Neural cell (in vitro differentiated cells): ENCODE data around the gene POLR1B. TPM values are rescaled to one million over a fixed set of nuclear protein-coding genes. Genes with fewer than 3 reads are reported as not detected.

Experiments used
- H2AFZ ChIP-seq: fragments of 200-600, 300-800 bp; sonication (generic), shearing (Covaris generic); 2 replicates; pipeline ENCODE4 v1.6.0; 2014; ENCODE audit warnings: low read depth, mild to moderate bottlenecking, antibody characterized with exemption, low read length, moderate library complexity
- H3F3A ChIP-seq: fragments of 200-600 bp; shearing (Covaris generic); 2 replicates; pipeline ENCODE4 v1.6.1; 2016; ENCODE audit warnings: mild to moderate bottlenecking, moderate library complexity, mixed read lengths, antibody characterized with exemption, low read length; ENCODE audit not compliant: insufficient read depth, poor library complexity, severe bottlenecking
- H3K27ac ChIP-seq: fragments of 200-600, 300-800 bp; sonication (generic), shearing (Covaris generic); 2 replicates; pipeline ENCODE4 v1.5.1; 2014; ENCODE audit warnings: mild to moderate bottlenecking, low read length, moderate library complexity
- H3K27me3 ChIP-seq: fragments of 300-800, 200-600 bp; sonication (generic), shearing (Covaris generic); 2 replicates; pipeline ENCODE4 v1.6.0; 2014; ENCODE audit warnings: mild to moderate bottlenecking, low read depth, low read length, moderate library complexity; ENCODE audit not compliant: insufficient read depth
- H3K36me3 ChIP-seq: fragments of 300-800, 200-600 bp; sonication (generic), shearing (Covaris generic); 2 replicates; pipeline ENCODE4 v1.5.1; 2014; ENCODE audit warnings: mild to moderate bottlenecking, antibody characterized with exemption, low read length, moderate library complexity; ENCODE audit not compliant: insufficient read depth
- H3K4me2 ChIP-seq: fragments of 300-800, 200-600 bp; sonication (generic), shearing (Covaris generic); 2 replicates; pipeline ENCODE4 v1.6.0; 2014; ENCODE audit warnings: mild to moderate bottlenecking, low read length
- H3K4me3 ChIP-seq: fragments of 300-800, 200-600 bp; sonication (generic), shearing (Covaris generic); 2 replicates; pipeline ENCODE4 v1.5.1; 2014; ENCODE audit warnings: mild to moderate bottlenecking, low read length, moderate library complexity
- H3K79me2 ChIP-seq: fragments of 200-600 bp; shearing (Covaris generic); replicated peaks from 2 replicates; pipeline ENCODE4 v1.6.0; 2014; ENCODE audit warnings: mild to moderate bottlenecking, low read length, moderate library complexity; ENCODE audit not compliant: insufficient read depth
- H3K9ac ChIP-seq: fragments of 300-800, 200-600 bp; sonication (generic), shearing (Covaris generic); 2 replicates; pipeline ENCODE4 v1.6.1; 2016; ENCODE audit warnings: mild to moderate bottlenecking, low read length, mixed read lengths
- H3K9me2 ChIP-seq: fragments of 200-600 bp; shearing (Covaris generic); 2 replicates; pipeline ENCODE4 v1.6.1; 2016; ENCODE audit warnings: mild to moderate bottlenecking, low read length, mixed read lengths; ENCODE audit not compliant: insufficient read depth
- H3K9me3 ChIP-seq: fragments of 200-600, 300-800 bp; sonication (generic), shearing (Covaris generic); 2 replicates; pipeline ENCODE4 v1.6.1; 2016; ENCODE audit warnings: mild to moderate bottlenecking, mixed run types, low read length, moderate library complexity, mixed read lengths
- H4K20me1 ChIP-seq: fragments of 200-600 bp; shearing (Covaris generic); 2 replicates; pipeline ENCODE4 v1.6.1; 2016; ENCODE audit warnings: mild to moderate bottlenecking, mixed run types; ENCODE audit not compliant: insufficient read depth
- EP300 ChIP-seq: fragments of 450-650 bp; conservative IDR thresholded peaks from 2 replicates; pipeline ENCODE4 v1.6.1; 2014; ENCODE audit warnings: antibody characterized with exemption, mild to moderate bottlenecking, moderate library complexity; ENCODE audit not compliant: poor library complexity, severe bottlenecking
- EZH2 ChIP-seq: fragments of 200-600, 300-800 bp; shearing (Covaris generic), sonication (generic); IDR thresholded peaks from 2 replicates; pipeline ENCODE4 v1.6.1; 2014; ENCODE audit warnings: antibody characterized with exemption, low read length, borderline replicate concordance, mild to moderate bottlenecking; ENCODE audit not compliant: insufficient read depth, poor library complexity, severe bottlenecking
- MXI1 ChIP-seq: fragments of 450-650 bp; conservative IDR thresholded peaks from 2 replicates; pipeline ENCODE4 v1.6.1; 2014; ENCODE audit warnings: antibody characterized with exemption, mild to moderate bottlenecking; ENCODE audit not compliant: poor library complexity, severe bottlenecking
- POLR2AphosphoS5 ChIP-seq: IDR thresholded peaks from 2 replicates; pipeline ENCODE4 v1.6.1; 2012
- RAD21 ChIP-seq: fragments of 450-650 bp; conservative IDR thresholded peaks from 2 replicates; pipeline ENCODE4 v1.6.1; 2014; ENCODE audit warnings: antibody characterized with exemption, mild to moderate bottlenecking, moderate library complexity
- REST ChIP-seq: IDR thresholded peaks from 2 replicates; pipeline ENCODE4 v1.6.1; 2012; ENCODE audit warnings: borderline replicate concordance
- SMC3 ChIP-seq: fragments of 450-650 bp; conservative IDR thresholded peaks from 2 replicates; pipeline ENCODE4 v1.6.1; 2014; ENCODE audit warnings: antibody characterized with exemption, mild to moderate bottlenecking, moderate library complexity; ENCODE audit not compliant: poor library complexity
- TAF1 ChIP-seq: IDR thresholded peaks from 2 replicates; pipeline ENCODE4 v1.6.1; 2012; ENCODE audit warnings: low read depth
- polyA plus RNA-seq: library from polyadenylated mRNA; depleted of rRNA; stranded (reverse); fragments of >200 nt; gene quantifications from 2 replicates; pipeline ENCODE4 v1.2.3, GENCODE V29; 2014
- TF ChIP-seq, protein P1 (sequence below): fragments of 450-650 bp; IDR thresholded peaks from 2 replicates; pipeline ENCODE4 v1.5.1; 2014; ENCODE audit warnings: antibody characterized with exemption, mild to moderate bottlenecking, moderate library complexity; ENCODE audit not compliant: poor library complexity, severe bottlenecking

Gene POLR1B
- polyA plus RNA-seq, 1 donor from 2014 or later = 9.8 TPM

GRCh38 chr2:112618383-112618782, 76.1 kb downstream of the POLR1B start:
- H3K9ac ChIP-seq = no peak overlapping the region
- no peak overlapping the region for H3K27ac ChIP-seq
- H3K9me3 ChIP-seq = no peaks in the 10 kb centered on the region
- H3K4me3 ChIP-seq = no peak overlapping the region
- H3F3A ChIP-seq = no peaks in the 10 kb centered on the region
- no peaks in the 10 kb centered on the region for H4K20me1 ChIP-seq
- no peaks in the 10 kb centered on the region for H3K9me2 ChIP-seq
- no peaks in the 10 kb centered on the region for H3K79me2 ChIP-seq
- no peak overlapping the region for H3K4me2 ChIP-seq
- TF ChIP-seq MXI1 = no peak
- TF ChIP-seq, protein P1, sequence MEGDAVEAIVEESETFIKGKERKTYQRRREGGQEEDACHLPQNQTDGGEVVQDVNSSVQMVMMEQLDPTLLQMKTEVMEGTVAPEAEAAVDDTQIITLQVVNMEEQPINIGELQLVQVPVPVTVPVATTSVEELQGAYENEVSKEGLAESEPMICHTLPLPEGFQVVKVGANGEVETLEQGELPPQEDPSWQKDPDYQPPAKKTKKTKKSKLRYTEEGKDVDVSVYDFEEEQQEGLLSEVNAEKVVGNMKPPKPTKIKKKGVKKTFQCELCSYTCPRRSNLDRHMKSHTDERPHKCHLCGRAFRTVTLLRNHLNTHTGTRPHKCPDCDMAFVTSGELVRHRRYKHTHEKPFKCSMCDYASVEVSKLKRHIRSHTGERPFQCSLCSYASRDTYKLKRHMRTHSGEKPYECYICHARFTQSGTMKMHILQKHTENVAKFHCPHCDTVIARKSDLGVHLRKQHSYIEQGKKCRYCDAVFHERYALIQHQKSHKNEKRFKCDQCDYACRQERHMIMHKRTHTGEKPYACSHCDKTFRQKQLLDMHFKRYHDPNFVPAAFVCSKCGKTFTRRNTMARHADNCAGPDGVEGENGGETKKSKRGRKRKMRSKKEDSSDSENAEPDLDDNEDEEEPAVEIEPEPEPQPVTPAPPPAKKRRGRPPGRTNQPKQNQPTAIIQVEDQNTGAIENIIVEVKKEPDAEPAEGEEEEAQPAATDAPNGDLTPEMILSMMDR = no peak
- TF ChIP-seq POLR2AphosphoS5 = no peak
- TF ChIP-seq EZH2 = no peak
- TF ChIP-seq EP300 = no peak
- no peak for TF ChIP-seq SMC3
- no peak for TF ChIP-seq REST
- no peak for TF ChIP-seq TAF1
- TF ChIP-seq RAD21 = no peak
- no peak overlapping the region for H2AFZ ChIP-seq
- H3K36me3 ChIP-seq = no peaks in the 10 kb centered on the region
- no peaks in the 10 kb centered on the region for H3K27me3 ChIP-seq

GRCh38 chr2:112621790-112622527, 79.7 kb downstream of the POLR1B start:
- Histone ChIP-seq H3K4me2 (no peak overlapping the region), H3K79me2 (no peaks in the 10 kb centered on the region), H4K20me1 (no peaks in the 10 kb centered on the region), H3F3A (no peaks in the 10 kb centered on the region), H3K9me2 (no peaks in the 10 kb centered on the region), H3K9ac (no peak overlapping the region), H3K36me3 (no peaks in the 10 kb centered on the region), H2AFZ (no peak overlapping the region), H3K9me3 (no peaks in the 10 kb centered on the region), H3K27me3 (no peaks in the 10 kb centered on the region), H3K27ac (no peak overlapping the region), H3K4me3 (no peak overlapping the region)
- TF ChIP-seq, protein P1 = no peak
- TF ChIP-seq MXI1 = no peak
- TF ChIP-seq EZH2 = no peak
- no peak for TF ChIP-seq RAD21
- no peak for TF ChIP-seq TAF1
- TF ChIP-seq SMC3 = no peak
- TF ChIP-seq REST = no peak
- TF ChIP-seq POLR2AphosphoS5 = no peak
- TF ChIP-seq EP300 = no peak
